Mesenchymal stem cell (in vitro differentiated cells and primary cell): Measurements from ENCODE around the gene ECHS1. TPM values are rescaled to one million over a fixed set of nuclear protein-coding genes. Genes with fewer than 3 reads are reported as not detected.
A peak's percentile ranks its signal among the peaks of the same experiment; 100 is the strongest.

Experiments
- DNase-seq: peaks from one replicate; pipeline ENCODE4 v3.0.0-alpha.2; 2013
- H2AFZ ChIP-seq: one replicate; pipeline ENCODE4 v1.6.1; 2013; ENCODE audit warnings: low read depth, mild to moderate bottlenecking, control low read depth, inconsistent platforms, low read length, moderate library complexity
- H2AK5ac ChIP-seq: 2 replicates; pipeline ENCODE4 v1.6.1; 2013; ENCODE audit warnings: low read length, moderate library complexity, mild to moderate bottlenecking, inconsistent platforms; ENCODE audit not compliant: severe bottlenecking
- H2BK120ac ChIP-seq: one replicate; pipeline ENCODE4 v1.6.1; 2013; ENCODE audit warnings: low read depth, mild to moderate bottlenecking, inconsistent platforms, low read length, moderate library complexity
- H2BK12ac ChIP-seq, 2 experiments: one replicate each; pipeline ENCODE4 v1.6.1; 2013; ENCODE audit warnings: inconsistent platforms in 2 of 2, low read length in 2 of 2, mild to moderate bottlenecking in 2 of 2, moderate library complexity in 2 of 2, control low read depth in 1 of 2
- H2BK15ac ChIP-seq: one replicate; pipeline ENCODE4 v1.6.1; 2013; ENCODE audit warnings: mild to moderate bottlenecking, low read depth, inconsistent platforms; ENCODE audit not compliant: poor library complexity, severe bottlenecking
- H2BK5ac ChIP-seq: 2 replicates; pipeline ENCODE4 v1.6.1; 2013; ENCODE audit warnings: low read depth, mild to moderate bottlenecking, low read length, control low read depth, inconsistent platforms; ENCODE audit not compliant: poor library complexity, severe bottlenecking
- H3K14ac ChIP-seq, 2 experiments: one replicate each; pipeline ENCODE4 v1.6.1; 2013; ENCODE audit warnings: inconsistent platforms in 2 of 2, low read length in 2 of 2, control low read depth in 1 of 2, mild to moderate bottlenecking in 1 of 2, moderate library complexity in 1 of 2
- H3K18ac ChIP-seq, 2 experiments: one replicate each; pipeline ENCODE4 v1.6.1; 2013; ENCODE audit warnings: inconsistent platforms in 2 of 2, low read length in 2 of 2, control low read depth in 1 of 2, low read depth in 1 of 2, mild to moderate bottlenecking in 1 of 2
- H3K23ac ChIP-seq, 2 experiments: one replicate each; pipeline ENCODE4 v1.6.1; 2013; ENCODE audit warnings: inconsistent platforms in 2 of 2, low read length in 2 of 2, mild to moderate bottlenecking in 2 of 2, moderate library complexity in 2 of 2, control low read depth in 1 of 2
- H3K27ac ChIP-seq: 2 replicates; pipeline ENCODE4 v1.5.1; 2013; ENCODE audit warnings: mild to moderate bottlenecking, moderate library complexity, low read length, control low read depth, inconsistent platforms; ENCODE audit not compliant: poor library complexity, severe bottlenecking
- H3K27me3 ChIP-seq, 2 experiments: 2 replicates each; pipeline versions ENCODE4 v1.6.1 to v1.7.0; 2013; ENCODE audit warnings: low read length in 2 of 2, mild to moderate bottlenecking in 2 of 2, moderate library complexity in 2 of 2, control low read depth in 1 of 2, inconsistent platforms in 1 of 2; ENCODE audit not compliant: control insufficient read depth in 1 of 2, insufficient read depth in 1 of 2
- H3K36me3 ChIP-seq, 2 experiments: 2 replicates each; pipeline versions ENCODE4 v1.6.1 to v1.7.0; 2013; ENCODE audit warnings: low read length in 2 of 2, control low read depth in 1 of 2, inconsistent platforms in 1 of 2, low read depth in 1 of 2, mild to moderate bottlenecking in 1 of 2; ENCODE audit not compliant: insufficient read depth in 2 of 2, control insufficient read depth in 1 of 2
- H3K4ac ChIP-seq, 2 experiments: one replicate each; pipeline ENCODE4 v1.6.1; 2013; ENCODE audit warnings: inconsistent platforms in 2 of 2, low read length in 2 of 2, mild to moderate bottlenecking in 2 of 2, moderate library complexity in 2 of 2, control low read depth in 1 of 2, low read depth in 1 of 2
- H3K4me1 ChIP-seq: 2 replicates; pipeline ENCODE4 v1.6.1; 2013; ENCODE audit warnings: low read depth, low read length, control low read depth; ENCODE audit not compliant: control insufficient read depth, insufficient read depth
- H3K4me2 ChIP-seq: 2 replicates; pipeline ENCODE4 v1.6.1; 2013; ENCODE audit warnings: low read length, mild to moderate bottlenecking, inconsistent platforms; ENCODE audit not compliant: poor library complexity, severe bottlenecking
- H3K4me3 ChIP-seq, 2 experiments: 2 replicates each; pipeline versions ENCODE4 v1.5.1 to v1.7.0; 2013; ENCODE audit warnings: low read length in 2 of 2, mild to moderate bottlenecking in 2 of 2, control low read depth in 1 of 2, low read depth in 1 of 2; ENCODE audit not compliant: insufficient read depth in 1 of 2
- H3K79me1 ChIP-seq: replicated peaks from 2 replicates; pipeline ENCODE4 v1.6.1; 2013; ENCODE audit warnings: mild to moderate bottlenecking, control low read depth, low read length, inconsistent platforms; ENCODE audit not compliant: poor library complexity, severe bottlenecking
- H3K9ac ChIP-seq: 2 replicates; pipeline ENCODE4 v1.7.0; 2013; ENCODE audit warnings: mild to moderate bottlenecking, low read length, moderate library complexity
- H3K9me3 ChIP-seq: 2 replicates; pipeline ENCODE4 v1.7.0; 2013; ENCODE audit warnings: mild to moderate bottlenecking, low read length; ENCODE audit not compliant: control insufficient read depth
- H4K8ac ChIP-seq: one replicate; pipeline ENCODE4 v1.6.1; 2013; ENCODE audit warnings: inconsistent platforms, mild to moderate bottlenecking, low read length, moderate library complexity
- H4K91ac ChIP-seq: one replicate; pipeline ENCODE4 v1.6.1; 2013; ENCODE audit warnings: mild to moderate bottlenecking, low read length, inconsistent platforms
- WGBS: methylation state at CpG from one replicate; pipeline ENCODE4 v1.1.7; 2013; ENCODE audit warnings: mixed read lengths; 5-methylcytosine and 5-hydroxymethylcytosine counted together
- polyA plus RNA-seq, 2 experiments: library from polyadenylated mRNA; stranded (reverse); fragments of 200-250 nt; gene quantifications; one replicate each; pipeline ENCODE4 v1.2.3, GENCODE V29; 2013

The ECHS1 gene
- polyA plus RNA-seq (2013, experiment 1 of 2): 78.5 TPM
- 77.3 TPM for polyA plus RNA-seq (2013, experiment 2 of 2)

DNA sequence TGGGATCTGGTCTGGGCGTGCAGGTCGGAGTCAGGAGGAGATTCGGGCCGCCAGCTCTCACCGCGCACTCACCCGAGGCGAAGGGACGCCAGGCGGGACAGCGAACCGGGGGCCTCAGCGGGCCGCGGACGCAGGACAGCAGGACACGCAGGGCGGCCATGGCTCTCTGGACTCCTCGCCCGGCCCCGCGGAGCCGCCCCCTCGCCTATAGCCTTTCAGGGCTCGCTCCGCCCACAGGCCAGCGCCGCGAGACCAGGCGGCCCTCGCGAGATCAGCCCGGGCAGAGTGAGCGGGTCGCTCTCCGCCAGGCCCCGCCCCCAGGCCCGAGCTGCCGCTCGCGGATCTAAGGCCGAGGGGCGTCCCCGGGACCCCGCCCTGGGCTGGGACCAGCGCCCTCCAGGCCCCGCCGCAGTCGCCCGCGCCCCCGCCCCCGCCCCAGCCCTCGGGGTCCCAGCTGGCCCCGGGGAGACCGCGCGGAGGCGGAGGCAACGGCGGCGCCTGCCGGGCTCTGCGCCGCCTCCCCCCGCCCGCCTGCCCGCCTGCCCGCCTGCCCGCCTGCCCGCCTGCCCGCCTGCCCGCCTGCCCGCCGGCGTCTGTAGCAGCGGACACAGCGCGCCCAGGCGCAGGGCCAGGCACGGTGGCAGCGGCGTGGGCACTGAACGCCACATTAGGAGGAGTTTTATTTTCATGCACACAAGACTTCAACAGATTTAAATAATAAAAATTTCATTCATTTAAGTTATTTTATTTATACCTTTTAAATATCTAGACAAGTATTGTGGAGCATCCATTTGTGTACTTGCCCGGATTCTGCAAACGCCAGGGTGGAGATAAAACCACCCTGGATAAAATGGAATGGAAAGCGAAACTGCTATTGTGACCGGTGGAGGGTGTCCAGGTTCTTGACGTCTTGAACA, at the start of gene ECHS1:
Gene ECHS1 (minus strand): TSS at position 181 of the 917 bp plus-strand sequence. CDS start 21 bp downstream, at position 160.
- peaks cover 26 to 33% of the 10 kb centered on the region in 2 experiments for H3K36me3 ChIP-seq
- H2BK5ac ChIP-seq: no peak within 1 kb of the TSS
- H3K18ac ChIP-seq: peak within 1 kb of the TSS; percentile 85 to 92
- H2AFZ ChIP-seq: peak within 1 kb of the TSS; percentile 91
- H3K23ac ChIP-seq: peak within 1 kb of the TSS in 1 of 2 experiments; percentile 57
- H2AK5ac ChIP-seq: no peak within 1 kb of the TSS
- peak within 1 kb of the TSS; percentile 91 for H2BK120ac ChIP-seq
- H4K8ac ChIP-seq: peak within 1 kb of the TSS; percentile 88
- peak within 1 kb of the TSS; percentile 76 for H2BK15ac ChIP-seq
- peak within 1 kb of the TSS; percentile 83 to 98 for H3K4me3 ChIP-seq
- peak within 1 kb of the TSS in 1 of 2 experiments; percentile 65 for H3K4ac ChIP-seq
- H3K79me1 ChIP-seq: peaks cover 25% of the 10 kb centered on the region
- H4K91ac ChIP-seq: peak within 1 kb of the TSS; percentile 83
- H3K4me2 ChIP-seq: peak within 1 kb of the TSS; percentile 68
- no peaks in the 10 kb centered on the region for H3K27me3 ChIP-seq
- peak within 1 kb of the TSS; percentile 82 for H3K9ac ChIP-seq
- H3K14ac ChIP-seq: peak within 1 kb of the TSS in 1 of 2 experiments; percentile 94
- peak within 1 kb of the TSS in 1 of 2 experiments; percentile 75 for H2BK12ac ChIP-seq
- H3K9me3 ChIP-seq: no peaks in the 10 kb centered on the region
- H3K4me1 ChIP-seq: peaks cover 23% of the 10 kb centered on the region
- peak; percentile 92 for DNase-seq
- 10% methylated on average over 44 of the region's 89 CpGs for WGBS
- no peak within 1 kb of the TSS for H3K27ac ChIP-seq

DNA sequence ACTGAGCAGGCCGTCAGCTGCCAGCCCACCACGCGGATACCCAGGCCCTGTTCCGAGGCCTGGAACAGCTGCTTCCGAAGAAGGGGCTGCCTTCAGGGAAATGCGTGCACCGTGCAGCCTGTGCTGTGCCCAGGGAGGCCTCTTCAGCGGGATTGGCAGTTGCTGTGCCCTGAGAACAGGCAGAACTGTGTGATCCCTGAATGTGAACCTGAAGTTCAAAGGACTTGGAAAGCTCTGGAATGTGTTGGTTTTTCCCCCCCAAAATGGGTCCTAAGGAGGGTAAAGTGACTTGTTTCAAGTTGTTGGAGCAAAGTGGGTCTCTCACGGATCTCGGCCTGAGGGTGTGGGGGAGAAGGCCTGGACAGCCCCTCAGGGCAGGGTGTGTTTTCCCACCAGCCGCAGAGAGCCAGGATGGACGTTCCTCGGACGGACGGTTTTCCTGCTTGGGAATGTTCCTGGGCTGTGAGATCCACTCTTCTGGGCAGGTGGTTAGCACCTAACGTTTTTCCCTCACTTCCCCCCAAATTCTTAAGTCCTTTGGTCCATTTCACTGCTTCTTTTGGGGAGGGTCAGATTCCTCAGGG, 49.2 kb upstream of the ECHS1 start:
- Histone ChIP-seq H3K4me3 (no peak overlapping the region), H3K18ac (no peak overlapping the region), H3K27ac (no peak overlapping the region), H3K9ac (no peak overlapping the region), H3K14ac (no peak overlapping the region), H2BK12ac (no peak overlapping the region), H3K4me2 (no peak overlapping the region), H2AFZ (no peak overlapping the region), H2BK15ac (no peak overlapping the region), H3K4me1 (peaks cover 20% of the 10 kb centered on the region), H2BK120ac (no peak overlapping the region), H2BK5ac (no peak overlapping the region), H4K8ac (no peak overlapping the region), H3K23ac (no peak overlapping the region), H3K9me3 (no peaks in the 10 kb centered on the region), H3K79me1 (peaks cover 26% of the 10 kb centered on the region), H3K4ac (no peak overlapping the region), H3K27me3 (peaks cover 0 to 4% of the 10 kb centered on the region in 2 experiments), H3K36me3 (peaks cover 36 to 51% of the 10 kb centered on the region in 2 experiments), H4K91ac (no peak overlapping the region), H2AK5ac (no peak overlapping the region)
- 84% methylated on average over 16 of the region's 16 CpGs for WGBS
- no peak for DNase-seq

DNA sequence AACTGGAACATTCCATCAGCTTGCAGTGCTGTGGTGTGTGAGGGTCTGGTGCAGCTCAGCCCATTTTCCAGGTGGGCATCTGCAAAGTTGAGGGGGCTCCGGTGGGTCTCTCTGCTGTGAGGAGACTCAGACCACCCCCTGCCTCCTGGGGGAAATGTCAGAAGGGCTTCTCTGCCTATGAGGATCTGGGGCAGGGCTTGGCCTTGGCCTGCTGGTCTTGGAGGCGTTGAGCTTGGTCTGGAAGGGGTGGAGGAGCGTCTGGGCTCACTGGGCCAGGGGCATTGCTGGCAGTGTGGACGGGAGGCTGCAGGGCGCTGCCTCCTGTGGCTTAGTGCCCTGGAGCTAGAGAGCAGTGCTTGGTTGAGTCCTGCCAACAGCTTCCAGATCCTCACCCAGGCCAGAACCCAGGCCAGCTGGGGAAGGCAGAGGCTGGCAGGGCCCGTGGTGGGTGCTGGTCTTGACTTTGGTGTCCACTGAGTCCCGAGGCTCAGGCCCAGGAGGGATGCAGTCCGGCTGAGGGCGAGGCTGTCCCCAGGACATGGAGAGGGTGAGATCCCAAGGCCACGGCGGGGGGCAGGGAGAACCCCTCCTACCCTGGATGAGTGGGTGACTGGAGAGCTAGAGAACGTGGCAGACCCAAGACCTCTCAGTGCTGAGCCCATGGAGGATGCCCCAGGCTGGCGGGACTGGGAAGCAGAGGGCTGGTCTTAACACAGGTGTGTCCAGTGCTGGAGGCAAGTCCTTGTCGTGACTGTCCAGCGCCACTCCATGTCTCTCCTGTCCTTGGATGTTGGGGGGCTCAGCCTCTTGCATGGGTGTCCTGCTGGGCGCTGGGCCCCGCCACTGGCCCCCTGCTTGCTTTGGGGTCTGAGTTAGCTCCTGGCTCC, 48.4 kb upstream of the ECHS1 start:
- Histone ChIP-seq H3K9ac (no peak overlapping the region), H3K27me3 (peaks cover 0 to 4% of the 10 kb centered on the region in 2 experiments), H2BK5ac (no peak overlapping the region), H3K4me1 (peaks cover 20% of the 10 kb centered on the region), H3K18ac (no peak overlapping the region), H3K27ac (no peak overlapping the region), H3K9me3 (no peaks in the 10 kb centered on the region), H3K4me3 (no peak overlapping the region), H2BK120ac (no peak overlapping the region), H3K4me2 (no peak overlapping the region), H4K8ac (no peak overlapping the region), H3K23ac (no peak overlapping the region), H3K4ac (no peak overlapping the region), H2AK5ac (no peak overlapping the region), H2AFZ (no peak overlapping the region), H3K79me1 (peaks cover 26% of the 10 kb centered on the region), H3K36me3 (peaks cover 36 to 51% of the 10 kb centered on the region in 2 experiments), H2BK12ac (no peak overlapping the region), H3K14ac (no peak overlapping the region), H4K91ac (peak overlapping the region; percentile 11), H2BK15ac (no peak overlapping the region)
- no peak for DNase-seq
- WGBS: 95% methylated on average over 16 of the region's 17 CpGs
